Chondrocyte (in vitro differentiated cells): ENCODE data around the gene NAP1L1. TPM values are rescaled to one million over a fixed set of nuclear protein-coding genes. Genes with fewer than 3 reads are reported as not detected.

ENCODE experiments used
- DNase-seq: peaks from one replicate; pipeline ENCODE4 v3.0.0; 2021; ENCODE audit warnings: mixed read lengths, low spot score
- H3K27ac Mint-ChIP-seq: one replicate; pipeline ENCODE4 v1.8.0; 2021; ENCODE audit warnings: mild to moderate bottlenecking, moderate library complexity, mixed read lengths; ENCODE audit not compliant: unreplicated experiment
- H3K27me3 Mint-ChIP-seq: 2 replicates; pipeline ENCODE4 v1.8.0; 2021; ENCODE audit warnings: low read depth, mixed read lengths
- H3K36me3 Mint-ChIP-seq: 2 replicates; pipeline ENCODE4 v1.8.0; 2021; ENCODE audit warnings: low read depth, mixed read lengths
- H3K4me1 Mint-ChIP-seq: 2 replicates; pipeline ENCODE4 v1.8.0; 2021; ENCODE audit warnings: low read depth, mild to moderate bottlenecking, mixed read lengths
- H3K4me3 Mint-ChIP-seq: one replicate; pipeline ENCODE4 v1.8.0; 2021; ENCODE audit warnings: mild to moderate bottlenecking, moderate library complexity, mixed read lengths; ENCODE audit not compliant: unreplicated experiment
- H3K9me3 Mint-ChIP-seq: 2 replicates; pipeline ENCODE4 v1.8.0; 2021; ENCODE audit warnings: low read depth, mixed read lengths
- CTCF ChIP-seq: fragments of 200-600 bp; sonication (generic); IDR thresholded peaks from 2 replicates; pipeline ENCODE4 v1.5.0; 2021; ENCODE audit warnings: antibody characterized with exemption, mild to moderate bottlenecking, moderate library complexity
- total RNA-seq: library from RNA; stranded (reverse); gene quantifications from 3 replicates; pipeline ENCODE4 v1.2.1, GENCODE V29; 2021

The NAP1L1 gene
- total RNA-seq, 1 donor from 2014 or later = 386 TPM

- H3K36me3 Mint-ChIP-seq = peaks cover 32% of the 10 kb centered on the region
- H3K4me1 Mint-ChIP-seq = peaks cover 36% of the 10 kb centered on the region
- no peak for DNase-seq
- no peaks in the 10 kb centered on the region for H3K27me3 Mint-ChIP-seq
- peaks cover 19% of the 10 kb centered on the region for H3K9me3 Mint-ChIP-seq
- H3K4me3 Mint-ChIP-seq = no peak overlapping the region
- no peak for TF ChIP-seq CTCF
- no peak overlapping the region for H3K27ac Mint-ChIP-seq
Observed at GRCh38 chr12:76064904-76065303, 19.6 kb downstream of the NAP1L1 start.

GRCh38 chr12:76060111-76060510 is 24.4 kb downstream of the NAP1L1 start:
- DNase-seq = no peak
- Mint-ChIP-seq H3K36me3 (peaks cover 44% of the 10 kb centered on the region), H3K27ac (no peak overlapping the region), H3K9me3 (peaks cover 11% of the 10 kb centered on the region), H3K27me3 (no peaks in the 10 kb centered on the region), H3K4me3 (no peak overlapping the region), H3K4me1 (peaks cover 30% of the 10 kb centered on the region)
- no peak for TF ChIP-seq CTCF

GRCh38 chr12:76057326-76057725 is 27.2 kb downstream of the NAP1L1 start:
- peaks cover 22% of the 10 kb centered on the region for H3K4me1 Mint-ChIP-seq
- no peak overlapping the region for H3K4me3 Mint-ChIP-seq
- no peaks in the 10 kb centered on the region for H3K27me3 Mint-ChIP-seq
- H3K9me3 Mint-ChIP-seq = no peaks in the 10 kb centered on the region
- DNase-seq = no peak
- H3K36me3 Mint-ChIP-seq = peaks cover 35% of the 10 kb centered on the region
- H3K27ac Mint-ChIP-seq = peak overlapping the region; percentile 10
- no peak for TF ChIP-seq CTCF

- Mint-ChIP-seq H3K4me3 (no peak overlapping the region), H3K4me1 (peaks cover 16% of the 10 kb centered on the region), H3K27ac (no peak overlapping the region), H3K9me3 (no peaks in the 10 kb centered on the region), H3K36me3 (peaks cover 43% of the 10 kb centered on the region), H3K27me3 (no peaks in the 10 kb centered on the region)
- no peak for DNase-seq
- no peak for TF ChIP-seq CTCF
Observed at GRCh38 chr12:76055393-76055792, 29.1 kb downstream of the NAP1L1 start.

GRCh38 chr12:76049575-76050251 is 34.8 kb downstream of the NAP1L1 start:
- Mint-ChIP-seq H3K27ac (peak overlapping the region; percentile 32), H3K4me3 (no peak overlapping the region), H3K27me3 (no peaks in the 10 kb centered on the region), H3K4me1 (peaks cover 8% of the 10 kb centered on the region), H3K9me3 (no peaks in the 10 kb centered on the region), H3K36me3 (peaks cover 33% of the 10 kb centered on the region)
- TF ChIP-seq CTCF = no peak
- no peak for DNase-seq
